Liver (tissue), 9 donors: ENCODE measurements around the gene DEAF1. TPM values are rescaled to one million over a fixed set of nuclear protein-coding genes. Genes with fewer than 3 reads are reported as not detected.
A peak's percentile ranks its signal among the peaks of the same experiment; 100 is the strongest.
"Not testable (repeated sequence)": the region's sequence is repeated elsewhere in the genome, so short reads cannot be mapped to it uniquely, and the experiment has no call there.

Source experiments
- DNase-seq: peaks from one replicate; pipeline ENCODE4 v3.0.0-alpha.2; 2017; ENCODE audit warnings: low spot score
- H3K27ac ChIP-seq, 2 donors: one replicate each; pipeline ENCODE4 v1.7.0; 2013; ENCODE audit warnings: inconsistent platforms in 2 of 2, low read length in 2 of 2, control low read depth in 1 of 2, low read depth in 1 of 2, mild to moderate bottlenecking in 1 of 2
- H3K27me3 ChIP-seq, 4 donors: one replicate each; pipeline versions ENCODE4 v1.6.1 to v1.7.0; 2013; ENCODE audit warnings: low read length in 3 of 4, inconsistent platforms in 1 of 4, mild to moderate bottlenecking in 1 of 4, moderate library complexity in 1 of 4; ENCODE audit not compliant: control insufficient read depth in 4 of 4, insufficient read depth in 4 of 4
- H3K36me3 ChIP-seq, 4 donors: one replicate each; pipeline versions ENCODE4 v1.6.1 to v1.7.0; 2013; ENCODE audit warnings: low read length in 3 of 4, mild to moderate bottlenecking in 3 of 4, low read depth in 1 of 4, moderate library complexity in 1 of 4; ENCODE audit not compliant: control insufficient read depth in 4 of 4, insufficient read depth in 3 of 4
- H3K4me1 ChIP-seq, 4 donors: one replicate each; pipeline versions ENCODE4 v1.6.1 to v1.7.0; 2013; ENCODE audit warnings: low read length in 3 of 4, mild to moderate bottlenecking in 3 of 4, moderate library complexity in 1 of 4; ENCODE audit not compliant: control insufficient read depth in 4 of 4, insufficient read depth in 4 of 4
- H3K4me3 ChIP-seq, 3 donors: one replicate each; pipeline versions ENCODE4 v1.6.1 to v1.7.0; 2013; ENCODE audit warnings: low read length in 3 of 3, control low read depth in 1 of 3, low read depth in 1 of 3, mild to moderate bottlenecking in 1 of 3
- H3K9ac ChIP-seq, 2 donors: one replicate each; pipeline ENCODE4 v1.7.0; 2013; ENCODE audit warnings: low read length in 2 of 2, mild to moderate bottlenecking in 2 of 2, moderate library complexity in 2 of 2, control low read depth in 1 of 2, low read depth in 1 of 2
- H3K9me3 ChIP-seq, 4 donors: one replicate each; pipeline versions ENCODE4 v1.6.1 to v1.7.0; 2013; ENCODE audit warnings: low read length in 3 of 4; ENCODE audit not compliant: control insufficient read depth in 4 of 4
- EGR1 ChIP-seq, 2 donors: IDR thresholded peaks; 2 replicates each; pipeline ENCODE4 v1.6.1; 2016 to 2018; ENCODE audit warnings: antibody characterized with exemption in 2 of 2, low read depth in 2 of 2
- FOXA1 ChIP-seq: IDR thresholded peaks from 2 replicates; pipeline ENCODE4 v1.6.1; 2016; ENCODE audit warnings: antibody characterized with exemption
- FOXA2 ChIP-seq: IDR thresholded peaks from 2 replicates; pipeline ENCODE4 v1.6.1; 2016; ENCODE audit warnings: antibody characterized with exemption
- GABPA ChIP-seq, 2 donors: IDR thresholded peaks in 1 of 2; conservative IDR thresholded peaks in 1 of 2; 2 replicates each; pipeline ENCODE4 v1.6.1; 2016; ENCODE audit warnings: antibody characterized with exemption in 2 of 2, mild to moderate bottlenecking in 1 of 2, moderate library complexity in 1 of 2
- HNF4G ChIP-seq: IDR thresholded peaks from 2 replicates; pipeline ENCODE4 v1.6.1; 2016; ENCODE audit warnings: antibody characterized with exemption
- JUND ChIP-seq, 2 donors: IDR thresholded peaks; 2 replicates each; pipeline ENCODE4 v1.6.1; 2016; ENCODE audit warnings: antibody characterized with exemption in 2 of 2
- NR2F2 ChIP-seq: IDR thresholded peaks from 2 replicates; pipeline ENCODE4 v1.6.1; 2016; ENCODE audit warnings: antibody characterized with exemption
- RAD21 ChIP-seq, 2 donors: IDR thresholded peaks; 2 replicates each; pipeline ENCODE4 v1.6.1; 2016; ENCODE audit warnings: antibody characterized with exemption in 2 of 2, mild to moderate bottlenecking in 2 of 2
- REST ChIP-seq: IDR thresholded peaks from 2 replicates; pipeline ENCODE4 v1.6.1; 2016; ENCODE audit warnings: antibody characterized with exemption, mild to moderate bottlenecking
- RXRA ChIP-seq, 2 donors: IDR thresholded peaks; 2 replicates each; pipeline ENCODE4 v1.6.1; 2017 to 2018; ENCODE audit warnings: antibody characterized with exemption in 2 of 2, mild to moderate bottlenecking in 1 of 2
- SP1 ChIP-seq: IDR thresholded peaks from 2 replicates; pipeline ENCODE4 v1.6.1; 2018; ENCODE audit warnings: antibody characterized with exemption, mild to moderate bottlenecking
- TAF1 ChIP-seq: conservative IDR thresholded peaks from 2 replicates; pipeline ENCODE4 v1.6.1; 2016; ENCODE audit warnings: antibody characterized with exemption, mild to moderate bottlenecking
- YY1 ChIP-seq: IDR thresholded peaks from 2 replicates; pipeline ENCODE4 v1.6.1; 2016; ENCODE audit warnings: antibody characterized with exemption, mild to moderate bottlenecking
- ZBTB33 ChIP-seq: IDR thresholded peaks from 2 replicates; pipeline ENCODE4 v1.6.1; 2016; ENCODE audit warnings: antibody characterized with exemption
- WGBS: extraction: QIAGEN DNeasy Blood & Tissue Kit; methylation state at CpG from one replicate; pipeline ENCODE4 v1.1.7; 2013; 5-methylcytosine and 5-hydroxymethylcytosine counted together
- polyA plus RNA-seq, 2 donors: library from polyadenylated mRNA; stranded (reverse) in 1 of 2; unstranded in 1 of 2; fragments of 200-250 nt in 1 of 2; fragments of >200 nt in 1 of 2; fragmentation: Nextera tagmentation in 1 of 2; extraction: Ambion mirVana in 1 of 2; gene quantifications; one replicate each; pipeline versions ENCODE4 v1.2.1 to v1.2.3, GENCODE V29; 2013 to 2015
- total RNA-seq, 2 donors: library from RNA; depleted of rRNA; stranded (reverse); fragments of >200 nt; gene quantifications; one replicate each; pipeline ENCODE4 v1.2.3, GENCODE V29; 2014
- donor health status: healthy.
- donor health status: healthy.
- donor health status: healthy.
- donor health status: healthy.
- donor health status: healthy.

DEAF1 gene
- total and polyA plus RNA-seq, 4 donors: 7.0 to 11.4 (median 10.1) TPM

GRCh38 chr11:691710-692590 lies 3.1 kb downstream of the DEAF1 start:
- H3K9ac ChIP-seq: no peak overlapping the region
- H3K4me1 ChIP-seq: peaks cover 3 to 19% (median 15%) of the 10 kb centered on the region in 4 donors

DNA sequence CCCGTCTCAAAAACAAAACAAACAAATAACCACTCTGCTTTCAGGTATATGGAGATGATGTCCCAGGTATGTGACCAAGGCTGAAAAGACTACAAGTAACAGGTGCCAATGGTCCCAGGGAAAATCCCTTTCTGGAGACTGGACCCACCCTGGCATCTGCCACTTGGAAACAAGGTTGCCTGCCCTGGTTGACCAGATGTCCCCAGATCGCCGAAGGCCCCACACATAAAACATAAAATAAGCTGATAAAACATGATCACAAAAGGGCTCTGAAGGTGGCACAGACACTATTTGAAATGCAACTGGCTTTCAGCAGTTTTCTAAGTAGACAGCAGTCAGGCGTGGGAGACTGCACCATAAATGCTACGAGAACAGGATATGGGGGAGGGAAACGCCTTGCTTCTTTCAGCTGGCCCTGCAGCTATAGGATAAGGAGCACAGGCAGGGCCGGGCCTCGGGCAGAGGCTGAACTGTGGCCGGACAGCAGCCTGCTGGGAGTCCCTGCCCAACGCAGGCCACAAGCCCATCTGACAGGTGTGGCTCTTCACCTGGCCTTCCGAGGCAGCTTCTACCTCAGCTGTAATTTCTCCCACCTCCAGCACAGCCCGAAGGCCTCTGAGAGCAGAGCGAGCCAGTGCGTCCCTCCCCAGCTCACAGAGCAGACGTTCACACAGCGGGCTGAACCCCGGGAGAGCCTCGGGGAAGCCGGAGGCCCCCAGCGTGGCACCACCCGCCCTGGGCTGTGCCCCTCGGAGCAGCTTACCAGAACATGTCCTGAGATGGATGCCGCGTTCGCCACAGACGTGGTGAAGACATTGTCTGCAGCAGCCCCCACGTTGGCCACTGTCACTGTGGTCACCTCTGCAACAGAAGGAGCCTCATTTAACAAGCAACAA lies 4.0 kb downstream of the DEAF1 start:
- TF ChIP-seq FOXA2 (no peak), HNF4G (no peak), JUND (IDR thresholded peaks at IDR 0.05) (no peak), ZBTB33 (no peak), RXRA (IDR thresholded peaks at IDR 0.05) (no peak), FOXA1 (no peak), TAF1 (no peak), YY1 (no peak), NR2F2 (no peak), REST (no peak), SP1 (no peak), EGR1 (IDR thresholded peaks at IDR 0.05; ENCODE audit: low read depth in 2 of 2) (no peak)
- H3K27me3 ChIP-seq: no peaks in the 10 kb centered on the region
- peaks cover 3 to 12% (median 10%) of the 10 kb centered on the region in 4 donors for H3K4me1 ChIP-seq
- H3K9ac ChIP-seq: no peak overlapping the region
- no peaks in the 10 kb centered on the region for H3K9me3 ChIP-seq
- peaks cover 8 to 36% (median 11%) of the 10 kb centered on the region in 4 donors for H3K36me3 ChIP-seq
- 88% methylated on average over 27 of the region's 27 CpGs for WGBS
- no peak overlapping the region for H3K27ac ChIP-seq
- peak; percentile 67 for DNase-seq
- H3K4me3 ChIP-seq: no peak overlapping the region

More at GRCh38 chr11:691710-692590, 3.1 kb downstream of the DEAF1 start:
- Histone ChIP-seq H3K27me3 (no peaks in the 10 kb centered on the region), H3K27ac (no peak overlapping the region), H3K4me3 (no peak overlapping the region), H3K36me3 (peaks cover 5 to 28% (median 8%) of the 10 kb centered on the region in 4 donors), H3K9me3 (no peaks in the 10 kb centered on the region)
- TF ChIP-seq JUND (IDR thresholded peaks at IDR 0.05) (no peak), YY1 (no peak), RAD21 (IDR thresholded peaks at IDR 0.05) (no peak), GABPA (IDR thresholded peaks at IDR 0.05 in 1 of 2, conservative IDR thresholded peaks at IDR 0.05 in 1 of 2) (no peak), SP1 (no peak), NR2F2 (no peak), EGR1 (IDR thresholded peaks at IDR 0.05; ENCODE audit: low read depth in 2 of 2) (no peak), REST (no peak)
- WGBS: 94% methylated on average over 18 of the region's 18 CpGs
- no peak for DNase-seq

- WGBS: 98% methylated on average over 3 of the region's 3 CpGs
- not testable (repeated sequence) for H3K9me3 ChIP-seq, H3K4me3 ChIP-seq, H3K27me3 ChIP-seq, DNase-seq, H3K9ac ChIP-seq, H3K27ac ChIP-seq
- peaks cover 8 to 36% (median 11%) of the 10 kb centered on the region in 4 donors for H3K36me3 ChIP-seq
- peaks cover 3 to 12% (median 10%) of the 10 kb centered on the region in 4 donors for H3K4me1 ChIP-seq
Observed at GRCh38 chr11:690244-690643, 4.8 kb downstream of the DEAF1 start.
